Activated CD4-positive, alpha-beta T cell treated with anti-CD3 and anti-CD28 coated beads, Interleukin-2, amount 50 U/mL, for 4 hours (primary cell): ENCODE results near the gene CTDP1.

Experiments
- DNase-seq, 2 experiments: peaks; one replicate each; pipeline ENCODE4 v3.0.0-alpha.2; 2020

Gene CTDP1

DNA sequence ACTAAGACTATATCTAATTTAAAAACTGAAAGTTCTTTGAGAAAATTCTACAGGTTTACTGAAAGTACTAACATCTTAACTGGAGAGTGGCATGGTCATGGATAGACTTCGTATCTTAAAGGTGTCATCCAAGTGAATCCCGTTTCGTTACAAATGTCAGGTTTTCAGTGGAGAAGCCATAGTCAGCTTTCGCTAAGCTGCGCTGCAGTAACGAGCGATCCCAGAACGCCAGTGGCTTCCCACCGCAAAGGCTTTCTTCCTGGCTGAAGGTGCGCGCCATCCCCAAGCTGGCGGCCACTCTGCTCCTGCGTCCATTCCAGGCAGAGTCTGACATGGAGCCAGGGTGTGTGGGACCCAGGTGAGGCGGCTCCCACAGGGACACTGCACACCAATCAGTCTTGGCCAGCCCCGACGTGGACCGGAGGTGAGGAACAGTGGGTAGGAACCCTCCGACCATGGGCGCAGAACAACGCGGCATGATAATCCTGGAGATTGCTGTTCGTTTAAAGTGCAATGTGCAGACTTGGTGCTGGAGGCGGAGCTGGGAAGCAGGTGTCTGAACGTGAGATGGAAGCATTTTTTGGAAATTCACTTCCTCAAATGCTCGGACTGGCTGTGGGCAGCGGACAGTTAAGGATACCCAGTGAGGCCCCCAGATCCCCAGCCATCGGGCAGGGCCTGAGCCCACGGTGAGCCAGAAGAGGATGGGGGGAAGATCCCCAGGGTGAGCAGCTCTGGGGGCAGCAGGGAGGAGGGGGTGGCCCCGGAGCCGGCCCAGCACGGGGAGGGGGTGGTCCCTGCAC, 90.3 kb downstream of the CTDP1 start:
- no peak for DNase-seq

DNA sequence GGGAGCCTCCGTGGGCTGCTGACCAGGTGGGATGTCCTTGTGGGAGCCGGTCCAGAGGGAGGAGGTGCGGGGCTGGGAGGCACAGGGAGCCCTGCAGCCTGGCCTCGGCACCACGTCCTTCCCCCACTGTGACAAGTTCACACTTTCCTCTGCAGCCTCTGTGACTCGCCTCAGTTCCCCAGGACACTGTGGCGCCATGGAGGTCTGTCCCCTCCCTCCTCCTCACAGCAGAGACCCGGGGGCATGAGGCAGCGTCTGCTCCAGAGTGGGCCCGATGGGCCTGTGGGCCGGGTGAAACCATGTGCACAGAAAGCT, 90.9 kb downstream of the CTDP1 start:
- no peak for DNase-seq

DNA sequence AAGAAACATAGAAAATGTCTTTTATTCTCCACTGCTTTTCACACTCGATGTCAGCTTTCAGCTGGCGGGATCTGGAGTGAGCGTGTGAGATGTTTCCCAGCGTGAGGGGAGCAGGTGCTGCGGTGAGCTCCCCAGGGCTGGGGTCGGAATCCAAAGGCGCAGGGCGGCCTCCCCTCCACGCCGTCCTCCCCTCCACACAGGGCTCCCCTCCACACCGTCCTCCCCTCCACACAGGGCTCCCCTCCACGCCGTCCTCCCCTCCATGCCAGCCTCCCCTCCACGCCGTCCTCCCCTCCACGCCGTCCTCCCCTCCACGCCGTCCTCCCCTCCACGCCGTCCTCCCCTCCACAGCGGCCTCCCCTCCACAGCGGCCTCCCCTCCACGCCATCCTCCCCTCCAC, 91.2 kb downstream of the CTDP1 start:
- no peak for DNase-seq

DNA sequence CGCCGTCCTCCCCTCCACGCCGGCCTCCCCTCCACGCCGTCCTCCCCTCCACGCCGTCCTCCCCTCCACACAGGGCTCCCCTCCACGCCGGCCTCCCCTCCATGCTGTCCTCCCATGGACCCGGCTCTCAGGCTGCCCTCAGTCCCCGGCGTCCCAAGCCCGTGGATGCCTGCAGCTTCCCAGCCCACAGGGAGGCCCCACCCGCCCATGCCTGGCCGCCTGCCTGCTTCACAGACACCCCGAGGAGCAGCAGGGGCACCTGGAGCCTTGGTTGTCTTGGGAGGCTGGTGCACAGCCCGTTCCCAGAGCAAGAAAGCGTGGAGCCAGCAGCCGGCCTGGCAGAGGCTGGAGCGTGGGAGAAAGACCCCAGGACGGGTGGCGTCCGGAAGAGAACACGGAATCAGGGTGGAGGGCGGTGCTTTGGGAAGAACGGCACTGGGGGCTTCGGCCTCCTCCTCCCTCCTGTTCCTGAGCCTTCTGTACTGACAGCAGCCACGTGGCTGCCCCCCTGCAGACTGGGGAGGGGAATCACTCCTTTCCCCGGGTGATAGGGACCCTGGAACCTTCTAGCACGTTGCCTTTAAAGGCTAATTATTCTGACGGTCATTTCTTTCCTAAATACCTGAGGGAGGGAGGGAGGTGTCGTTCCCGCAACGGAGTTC, 92.0 kb downstream of the CTDP1 start:
- no peak for DNase-seq

DNA sequence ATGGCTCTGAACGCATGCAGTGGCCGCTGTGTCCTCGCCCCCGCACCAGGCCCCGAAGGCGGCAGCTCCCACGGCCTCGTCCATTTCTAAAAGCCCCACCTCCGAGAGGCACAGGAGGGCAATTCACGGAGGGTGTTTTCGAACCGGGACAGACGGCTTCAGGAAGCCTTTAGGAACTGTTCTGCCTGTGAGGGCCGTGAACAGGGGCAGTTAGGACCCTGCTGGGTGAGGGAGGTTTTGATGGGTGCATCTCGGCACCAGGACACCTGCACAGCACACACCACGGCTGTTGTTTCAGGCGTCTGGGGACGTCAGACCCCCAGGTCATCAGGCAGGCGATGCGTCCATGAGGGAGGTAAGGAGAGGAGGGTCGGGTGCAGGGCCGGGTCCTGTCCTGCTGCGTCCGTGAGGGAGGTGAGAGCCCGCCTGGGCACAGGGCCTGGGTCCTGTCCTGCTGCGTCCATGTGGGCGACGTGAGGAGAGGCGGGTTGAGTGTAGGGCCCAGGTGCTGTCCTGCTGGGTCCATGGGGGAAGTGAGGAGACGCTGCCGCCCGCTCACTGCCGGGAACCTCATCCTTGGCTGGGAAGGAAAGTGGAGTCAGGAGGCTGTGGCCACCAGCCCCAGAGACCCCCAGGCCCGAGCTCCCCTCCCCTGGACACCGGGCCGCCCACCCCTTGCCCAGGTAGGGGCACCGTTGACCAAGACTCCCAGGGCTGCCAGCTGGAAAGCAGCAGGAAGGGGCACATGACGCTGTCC, 92.7 kb downstream of the CTDP1 start:
- DNase-seq: no peak

DNA sequence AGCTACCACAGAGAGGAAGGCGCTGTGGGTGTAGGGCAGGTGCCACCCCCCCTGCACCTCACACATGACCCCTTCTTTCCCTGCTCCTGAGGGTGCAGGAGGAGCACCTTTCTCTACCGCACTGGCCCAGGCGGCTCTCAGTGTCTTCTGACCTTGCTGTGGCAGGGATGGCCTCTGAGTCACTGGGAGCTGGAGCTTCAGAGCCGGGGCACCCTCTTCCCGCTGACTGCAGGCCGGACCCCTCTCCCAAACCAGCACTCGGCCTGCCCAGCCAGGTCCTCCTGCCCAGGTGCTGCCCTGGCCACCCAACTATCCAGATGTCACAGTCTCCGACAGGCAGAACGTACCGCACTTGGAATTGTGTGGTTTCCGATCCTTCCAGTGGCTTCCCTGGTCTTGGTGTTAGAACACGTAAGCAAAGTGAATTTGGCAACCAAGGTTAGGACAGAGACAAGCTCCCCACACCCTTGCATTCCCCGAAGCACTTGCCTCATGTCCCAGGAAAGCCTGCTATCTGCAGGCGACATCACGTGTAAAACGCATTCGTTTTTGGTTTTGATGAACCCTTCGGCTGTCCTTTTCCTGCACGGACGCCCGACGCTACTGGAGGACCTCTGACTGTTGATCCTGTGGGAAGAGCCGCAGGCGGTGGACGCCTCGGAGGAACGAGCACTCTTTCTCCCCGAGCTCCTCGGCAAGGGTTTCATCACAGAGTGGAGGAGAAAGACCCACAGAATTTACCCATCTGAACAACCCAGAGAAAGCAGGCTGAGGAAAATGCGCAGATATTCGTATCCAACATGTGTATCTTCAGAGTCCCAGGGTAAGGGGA, 93.5 kb downstream of the CTDP1 start:
- DNase-seq: no peak

DNA sequence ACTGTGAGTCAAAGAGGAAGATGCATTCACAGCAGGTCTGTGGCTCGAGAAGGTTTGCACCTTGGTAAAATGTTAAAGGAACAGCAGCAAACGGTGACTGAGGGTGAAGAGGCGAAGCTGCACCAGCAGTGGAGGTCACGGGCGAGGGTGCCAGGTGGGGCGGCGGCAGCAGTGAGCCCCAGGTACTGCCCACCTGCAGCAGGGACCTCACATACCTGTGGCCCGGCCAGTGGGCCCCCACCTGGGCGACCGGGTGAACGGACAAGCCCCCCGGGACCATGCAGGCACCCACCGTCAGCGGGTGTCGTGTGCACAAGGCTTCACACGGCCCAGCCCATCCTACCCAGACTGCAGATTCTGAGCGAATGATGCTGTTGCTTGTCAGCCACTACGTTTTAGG, 94.5 kb downstream of the CTDP1 start:
- no peak for DNase-seq

DNA sequence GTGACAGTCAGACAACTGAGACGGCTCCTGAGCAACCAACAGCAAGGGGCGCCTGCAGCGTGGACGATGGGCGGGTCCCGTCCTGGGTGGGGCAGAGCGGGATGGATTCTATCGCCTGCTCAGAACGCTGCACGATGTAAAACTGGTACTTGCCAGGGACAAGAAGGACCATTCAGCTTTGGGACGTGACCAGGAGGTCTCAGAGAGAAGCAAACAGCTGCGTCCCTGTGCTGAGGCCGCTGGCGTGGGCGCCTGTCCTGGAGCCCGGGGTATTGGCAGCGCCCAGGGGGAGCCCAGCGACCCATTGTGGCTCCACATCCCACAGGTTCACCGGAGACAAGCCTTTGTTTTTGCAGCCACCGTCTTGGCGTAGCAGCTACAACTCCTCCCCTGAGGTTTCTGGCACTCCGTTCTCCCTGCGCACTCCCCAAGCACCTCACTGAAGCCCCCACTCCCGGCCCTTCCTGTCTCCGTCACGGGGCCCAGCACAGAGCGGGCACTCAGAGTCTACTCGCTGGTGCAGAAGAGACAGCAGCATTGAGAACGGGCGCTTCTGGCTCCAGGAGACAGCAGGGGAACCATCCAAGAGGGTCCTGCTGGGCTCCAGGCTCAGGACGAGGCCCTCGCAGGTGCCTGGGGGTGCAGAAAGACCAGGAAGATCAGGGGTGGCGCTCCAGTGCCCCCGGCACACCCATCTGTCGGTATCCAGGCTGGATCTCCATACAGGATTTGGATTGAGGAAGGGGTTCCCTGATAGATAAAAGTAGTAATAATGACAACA, 96.0 kb downstream of the CTDP1 start:
- no peak for DNase-seq

DNA sequence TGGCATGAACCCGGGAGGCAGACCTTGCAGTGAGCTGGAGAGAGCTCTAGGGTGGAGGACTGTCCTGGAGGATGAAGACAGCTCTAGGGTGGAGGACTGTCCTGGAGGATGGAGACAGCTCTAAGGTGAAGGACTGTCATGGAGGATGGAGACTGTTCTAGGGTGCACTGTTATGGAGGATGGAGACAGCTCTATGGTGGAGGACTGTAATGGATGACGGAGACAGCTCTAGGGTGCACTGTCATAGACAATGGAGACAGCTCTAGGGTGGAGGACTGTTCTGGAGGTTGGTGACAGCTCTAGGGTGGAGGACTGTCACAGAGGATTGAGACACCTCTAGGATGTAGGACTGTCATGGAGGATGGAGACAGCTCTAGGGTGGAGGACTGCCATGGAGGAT, 97.1 kb downstream of the CTDP1 start:
- no peak for DNase-seq

DNA sequence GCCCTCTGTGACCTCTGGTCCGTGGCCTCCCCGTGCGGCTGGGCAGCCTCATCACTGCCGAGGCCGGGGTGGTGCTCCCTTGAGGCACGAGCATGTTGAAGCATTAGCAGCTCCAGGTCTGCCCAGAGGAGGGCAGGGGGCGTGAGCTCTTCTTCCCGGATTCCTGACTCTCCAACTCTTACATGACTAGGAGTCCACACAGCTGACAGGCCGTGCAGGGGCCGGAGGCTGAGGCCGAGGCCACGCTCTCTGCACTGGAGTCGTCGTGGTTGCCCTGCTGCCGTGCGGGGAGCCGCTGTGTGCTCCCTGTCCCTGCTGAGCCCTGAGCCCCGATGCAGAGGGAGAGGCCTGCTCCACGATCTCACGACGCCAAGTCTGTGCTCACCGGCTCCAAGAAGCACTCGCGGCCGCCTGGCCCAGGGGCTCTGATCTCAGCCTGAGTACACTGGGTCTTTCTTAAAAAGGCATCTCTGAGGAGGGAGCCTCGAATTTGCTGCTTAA, 98.7 kb downstream of the CTDP1 start:
- DNase-seq: no peak

DNA sequence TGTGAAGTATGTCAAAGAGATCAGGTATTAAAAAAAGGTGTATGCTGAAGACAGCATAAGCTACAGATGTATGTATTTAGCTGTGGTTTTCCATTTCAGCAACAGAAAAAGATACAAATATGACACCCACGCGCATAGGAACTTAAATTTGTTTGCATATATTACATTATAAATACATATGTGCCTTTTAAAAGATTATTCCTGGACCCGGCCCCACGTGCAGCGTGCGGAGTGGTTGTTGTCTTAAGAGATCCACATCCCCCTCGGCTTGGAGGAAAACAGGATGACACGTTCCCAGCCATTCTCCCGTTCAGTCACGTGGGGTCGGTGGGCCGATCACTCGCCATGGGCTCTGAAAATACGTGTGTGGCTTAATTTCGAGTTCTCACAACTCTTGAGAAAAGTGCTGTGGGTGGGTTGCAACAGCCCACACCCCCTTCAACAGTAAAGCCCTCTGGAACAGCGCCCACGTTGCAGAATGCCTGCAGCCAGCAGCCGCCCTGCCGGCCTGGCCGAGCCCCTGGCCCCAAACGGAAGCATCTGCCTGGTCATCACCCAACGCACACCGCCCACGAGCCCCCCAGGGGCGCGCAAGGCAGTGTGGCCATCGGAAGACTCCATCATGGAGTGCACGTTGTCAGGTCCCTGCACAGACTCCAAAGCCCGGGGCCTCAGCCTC, 99.6 kb downstream of the CTDP1 start:
- DNase-seq: no peak

DNA sequence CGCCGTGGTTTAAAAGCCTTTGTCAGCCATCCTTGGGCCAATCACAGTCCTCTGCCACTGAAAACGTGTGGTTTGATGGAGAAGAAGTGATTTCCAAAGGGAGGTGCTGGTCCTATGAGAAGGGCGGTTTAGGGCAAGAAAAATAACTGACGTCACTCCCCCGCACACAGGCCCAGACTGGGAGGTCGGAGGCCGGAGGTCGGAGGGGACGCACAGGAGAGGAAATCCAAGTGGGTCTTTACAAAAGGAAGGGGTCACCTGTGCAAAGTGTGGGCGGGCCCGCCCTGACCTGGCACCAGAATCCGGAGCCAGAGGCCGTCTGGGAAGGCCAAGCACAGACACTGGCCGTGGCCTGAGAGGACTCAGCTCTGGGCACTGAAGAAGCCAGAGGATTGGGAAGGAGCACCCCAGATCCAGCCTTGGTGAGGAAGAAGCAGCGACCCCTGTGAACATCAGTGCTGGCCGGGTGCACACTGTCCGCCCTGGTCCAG, 100.1 kb downstream of the CTDP1 start:
- DNase-seq: no peak

DNA sequence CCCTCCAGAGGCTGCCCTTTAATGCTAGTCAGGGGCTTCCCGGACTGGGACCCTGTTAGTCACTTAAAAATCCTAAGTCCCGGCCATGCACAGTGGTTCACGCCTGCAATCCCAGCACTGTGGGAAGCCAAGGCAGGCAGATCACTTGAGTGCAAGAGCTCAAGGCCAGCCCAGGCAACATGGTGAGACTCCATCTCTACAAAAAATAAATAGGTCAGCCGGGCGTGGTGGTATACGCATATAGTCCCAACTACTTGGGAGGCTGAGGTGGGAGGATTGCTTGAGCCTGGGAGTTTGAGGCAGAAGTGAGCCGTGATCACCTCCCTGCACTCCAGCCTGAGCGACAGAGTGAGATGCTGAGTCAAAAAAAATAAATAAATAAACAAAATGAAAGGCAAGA, 100.9 kb downstream of the CTDP1 start:
- no peak for DNase-seq

DNA sequence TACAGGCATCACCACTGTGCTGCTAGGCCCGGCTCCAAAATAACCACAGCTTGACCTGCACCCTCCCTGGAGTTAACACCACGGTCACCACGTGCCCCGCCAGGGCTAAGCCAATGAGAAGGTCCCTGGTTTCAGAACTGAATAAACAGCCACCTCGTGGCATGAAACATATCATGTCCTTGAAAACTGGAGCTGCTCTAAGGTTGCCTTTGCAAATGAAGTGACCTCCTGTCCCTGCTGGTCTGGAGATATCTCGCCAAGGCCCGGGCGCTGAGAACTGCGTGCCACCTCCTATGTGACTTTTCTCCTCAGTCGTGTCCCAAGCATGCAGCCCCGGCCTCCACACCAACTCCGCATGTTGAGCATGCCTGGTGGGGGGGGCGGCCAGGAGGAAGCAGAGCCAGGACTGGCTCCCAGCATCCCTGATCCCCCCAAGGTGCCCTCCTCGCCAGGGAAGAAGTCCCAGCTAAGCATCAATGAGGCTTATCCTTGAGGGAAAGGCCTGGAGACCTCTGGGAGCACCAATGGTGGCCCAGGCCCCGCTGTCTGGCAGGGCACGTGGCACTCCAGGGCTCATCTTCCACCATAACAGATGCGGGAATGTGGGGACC, 101.8 kb downstream of the CTDP1 start:
- no peak for DNase-seq

DNA sequence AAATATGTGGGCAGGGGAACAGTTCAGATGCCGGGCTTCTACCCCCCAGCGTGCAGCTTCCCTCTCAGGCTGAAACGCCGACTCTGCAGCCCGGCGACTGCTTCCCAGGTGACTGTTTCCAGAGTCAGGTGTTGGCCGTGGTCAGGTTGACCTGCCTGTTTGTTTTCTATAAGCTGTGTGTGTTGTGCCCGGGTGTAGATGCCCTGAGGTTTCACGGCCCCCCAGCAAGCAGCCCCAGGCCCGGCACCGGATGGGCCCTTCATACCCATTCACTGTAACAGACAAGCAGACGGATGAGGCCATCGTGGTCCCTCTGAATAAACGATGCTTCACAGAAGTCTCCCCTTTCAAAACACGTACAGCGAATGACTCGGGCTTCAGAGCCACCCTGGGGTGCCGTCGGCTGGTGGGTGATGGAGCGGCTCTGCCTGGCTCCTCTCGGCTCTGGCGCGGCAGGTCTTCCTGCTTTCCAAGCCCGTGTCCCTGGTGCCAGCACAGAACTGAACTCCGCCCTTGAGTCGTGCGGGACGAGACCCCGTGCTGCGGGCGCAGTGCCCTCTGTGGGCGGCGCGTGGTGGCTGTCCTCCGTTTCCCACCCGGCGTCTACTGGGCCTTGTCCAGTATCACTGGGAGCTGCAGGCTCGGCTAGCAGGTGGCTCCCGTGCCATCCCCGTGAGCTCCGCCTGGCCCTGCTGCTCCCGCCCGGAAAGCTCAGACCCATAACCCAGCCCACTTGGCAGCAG, 103.1 kb downstream of the CTDP1 start:
- no peak for DNase-seq

DNA sequence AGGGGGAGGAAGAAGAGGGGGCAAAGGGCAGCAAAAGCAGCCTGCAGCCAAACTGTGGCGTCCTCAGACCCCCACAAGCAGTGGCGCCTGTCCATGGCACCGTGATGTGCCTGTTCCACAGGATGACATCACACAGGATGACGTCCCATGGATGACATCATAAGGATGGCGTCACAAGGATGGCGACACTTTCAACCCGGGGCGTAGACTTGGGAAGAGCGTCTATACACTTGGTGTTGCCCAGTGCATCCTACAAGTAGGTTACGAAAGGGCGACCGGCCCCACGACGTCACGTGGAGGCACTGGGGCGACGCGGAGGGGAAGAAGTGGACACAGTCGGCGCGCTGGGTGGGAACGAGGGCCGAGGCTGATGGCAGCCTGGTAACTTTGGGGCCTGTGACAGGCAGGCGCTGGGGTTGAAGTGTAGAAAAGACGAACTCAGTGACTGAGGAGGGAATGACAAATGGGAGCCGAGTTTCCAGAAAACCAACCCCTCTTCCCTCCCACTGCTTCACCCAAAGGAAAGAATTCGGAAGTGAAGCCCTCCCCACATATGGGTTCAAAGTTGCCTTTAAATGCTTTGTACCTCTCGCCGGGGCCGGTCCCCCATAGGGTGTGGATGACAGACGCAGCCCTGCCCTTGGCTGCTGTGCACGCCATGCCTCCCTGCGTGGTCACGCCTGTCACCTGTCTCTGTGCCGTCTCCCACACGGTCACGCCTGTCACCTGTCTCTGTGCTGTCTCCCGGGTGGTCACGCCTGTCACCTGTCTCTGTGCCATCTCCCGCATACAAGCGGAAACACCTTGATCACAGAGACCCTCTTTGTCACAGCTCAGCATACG, 104.7 kb downstream of the CTDP1 start:
- DNase-seq: no peak

DNA sequence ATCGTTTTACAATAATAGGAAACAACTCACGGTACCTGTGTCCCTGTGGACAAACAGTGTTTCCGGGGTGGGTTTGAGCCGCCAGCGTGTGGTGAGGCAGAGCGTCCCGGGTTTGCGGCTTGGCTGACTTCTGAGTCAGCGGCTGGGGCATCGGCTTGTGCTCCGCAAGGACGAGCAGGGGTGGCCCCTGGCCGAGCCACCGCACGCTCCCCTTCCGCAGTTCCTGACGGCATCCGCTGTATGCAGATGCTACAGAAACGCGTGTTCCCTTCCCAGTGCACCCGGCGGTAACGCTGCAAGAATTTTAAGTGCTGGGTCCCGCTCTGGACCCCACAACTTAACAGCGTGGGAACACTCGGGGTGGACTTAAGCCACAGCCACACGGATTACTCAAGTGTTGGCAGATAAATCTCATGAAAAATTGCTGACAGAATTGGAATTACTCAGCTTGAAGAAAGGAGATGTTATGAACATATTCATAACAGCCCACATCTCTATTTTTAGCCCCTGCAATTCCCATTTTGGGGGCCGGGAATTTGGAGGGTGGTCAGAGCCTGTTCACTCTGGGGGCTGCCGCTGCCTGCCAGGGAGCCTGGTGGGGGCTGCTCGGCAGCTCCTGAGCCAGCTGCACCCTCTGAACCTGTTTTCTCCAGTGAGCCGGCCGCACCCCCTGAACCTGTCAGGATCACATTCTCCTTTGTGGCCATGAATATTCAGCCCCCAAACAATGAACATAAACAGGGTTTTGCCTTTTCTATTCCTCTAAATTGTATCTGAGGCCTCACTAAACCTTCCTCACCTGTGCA, 105.6 kb downstream of the CTDP1 start:
- no peak for DNase-seq

DNA sequence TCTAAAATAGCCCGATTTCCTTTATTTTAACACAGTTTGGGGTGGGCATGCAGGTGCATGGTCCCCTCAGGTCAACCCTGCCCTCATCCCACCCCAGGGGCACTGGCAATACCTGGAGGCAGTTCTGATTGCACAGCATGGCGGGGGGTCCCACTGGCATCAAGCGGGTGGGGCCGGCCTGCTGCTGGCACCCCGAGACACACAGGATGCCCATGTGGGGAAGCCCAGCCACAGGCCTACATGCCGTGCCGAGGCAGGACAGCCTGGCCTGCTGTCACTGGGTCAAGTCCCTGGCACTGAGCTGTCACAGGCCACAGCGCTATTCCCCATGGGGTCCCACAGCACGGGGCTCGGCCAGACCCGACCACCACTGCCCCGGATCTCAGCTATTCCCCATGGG, 106.2 kb downstream of the CTDP1 start:
- no peak for DNase-seq
